Retinal pigment epithelial cell (primary cell): ENCODE data around the gene SGPL1.
A peak's percentile ranks its signal among the peaks of the same experiment; 100 is the strongest.

Experiments
- DNase-seq: peaks from one replicate; pipeline ENCODE4 v3.0.0-alpha.2; 2010; ENCODE audit warnings: low read depth
- H3K4me3 ChIP-seq: 2 replicates; pipeline ENCODE4 v1.5.1; 2011; ENCODE audit warnings: mild to moderate bottlenecking, low read length, control low read depth, moderate library complexity
- TF ChIP-seq, protein P1 (sequence below): conservative IDR thresholded peaks from 2 replicates; pipeline ENCODE4 v1.5.1; 2011; ENCODE audit warnings: low read depth, low read length, control low read depth, inconsistent platforms

SGPL1 gene

DNA sequence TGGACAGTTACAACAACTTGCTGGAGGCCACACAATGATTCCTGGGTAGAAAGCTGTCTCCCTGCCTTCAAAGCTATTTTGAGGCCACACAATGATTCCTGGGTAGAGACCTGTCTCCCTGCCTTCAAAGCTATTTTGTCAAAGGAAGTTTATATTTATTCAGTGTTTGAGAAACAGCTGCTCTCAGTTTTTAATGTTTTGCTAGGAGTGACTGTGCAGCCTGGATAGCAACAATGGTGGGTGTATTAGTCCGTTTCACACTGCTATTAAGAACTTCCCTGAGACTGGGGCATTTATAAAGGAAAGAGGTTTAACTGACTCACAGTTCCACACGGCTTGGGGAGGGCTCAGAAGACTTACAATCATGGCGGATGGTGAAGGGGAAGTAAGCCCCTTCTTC is 3.9 kb upstream of the SGPL1 start:
- TF ChIP-seq, protein P1, sequence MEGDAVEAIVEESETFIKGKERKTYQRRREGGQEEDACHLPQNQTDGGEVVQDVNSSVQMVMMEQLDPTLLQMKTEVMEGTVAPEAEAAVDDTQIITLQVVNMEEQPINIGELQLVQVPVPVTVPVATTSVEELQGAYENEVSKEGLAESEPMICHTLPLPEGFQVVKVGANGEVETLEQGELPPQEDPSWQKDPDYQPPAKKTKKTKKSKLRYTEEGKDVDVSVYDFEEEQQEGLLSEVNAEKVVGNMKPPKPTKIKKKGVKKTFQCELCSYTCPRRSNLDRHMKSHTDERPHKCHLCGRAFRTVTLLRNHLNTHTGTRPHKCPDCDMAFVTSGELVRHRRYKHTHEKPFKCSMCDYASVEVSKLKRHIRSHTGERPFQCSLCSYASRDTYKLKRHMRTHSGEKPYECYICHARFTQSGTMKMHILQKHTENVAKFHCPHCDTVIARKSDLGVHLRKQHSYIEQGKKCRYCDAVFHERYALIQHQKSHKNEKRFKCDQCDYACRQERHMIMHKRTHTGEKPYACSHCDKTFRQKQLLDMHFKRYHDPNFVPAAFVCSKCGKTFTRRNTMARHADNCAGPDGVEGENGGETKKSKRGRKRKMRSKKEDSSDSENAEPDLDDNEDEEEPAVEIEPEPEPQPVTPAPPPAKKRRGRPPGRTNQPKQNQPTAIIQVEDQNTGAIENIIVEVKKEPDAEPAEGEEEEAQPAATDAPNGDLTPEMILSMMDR = no peak
- no peak for DNase-seq
- H3K4me3 ChIP-seq = no peak overlapping the region

DNA sequence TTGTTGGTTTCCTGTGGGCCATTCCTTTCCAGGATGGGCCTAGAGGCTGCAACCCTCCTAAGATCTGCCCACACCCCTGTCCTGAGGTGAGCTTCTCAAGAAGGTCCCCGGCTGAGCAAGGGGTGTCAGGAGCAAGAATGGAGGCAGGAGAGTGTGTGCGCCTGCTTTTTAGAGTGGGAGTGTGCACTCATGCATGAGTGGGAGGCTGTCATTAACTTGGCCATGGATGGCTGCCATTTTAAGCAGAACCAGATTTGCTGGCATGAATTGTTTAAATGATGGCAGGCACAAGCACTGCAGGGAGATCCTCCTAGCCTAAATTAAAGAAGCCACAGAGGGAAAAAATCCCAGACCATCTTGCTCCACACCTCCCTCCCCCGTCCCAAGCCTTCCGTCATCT is 2.9 kb upstream of the SGPL1 start:
- no peak for DNase-seq
- no peak overlapping the region for H3K4me3 ChIP-seq
- TF ChIP-seq, protein P1 = no peak

- DNase-seq = no peak
- TF ChIP-seq, protein P1 = no peak
- H3K4me3 ChIP-seq = no peak overlapping the region
These were observed 1.6 kb upstream of the SGPL1 start for GRCh38 chr10:70814126-70814525.

GRCh38 chr10:70816220-70816894 is 609 bp downstream of the SGPL1 start:
- TF ChIP-seq, protein P1 = no peak
- peak; percentile 84 for DNase-seq
- H3K4me3 ChIP-seq = peak overlapping the region; percentile 81

GRCh38 chr10:70820976-70821750 is 5.4 kb downstream of the SGPL1 start:
- DNase-seq = no peak
- TF ChIP-seq, protein P1 = no peak

GRCh38 chr10:70822076-70822820 is 6.5 kb downstream of the SGPL1 start:
- TF ChIP-seq, protein P1 = no peak
- DNase-seq = no peak
- no peak overlapping the region for H3K4me3 ChIP-seq

More at GRCh38 chr10:70820976-70821750, 5.4 kb downstream of the SGPL1 start:
- no peak overlapping the region for H3K4me3 ChIP-seq
